ENCODE data around the gene TRIM72.

- no peak for TF ChIP-seq CTCF (IDR thresholded peaks at IDR 0.05; ENCODE audit: insufficient read depth, low read length, poor library complexity, severe bottlenecking)
- TF ChIP-seq EZH2phosphoT487 (conservative IDR thresholded peaks at IDR 0.05; ENCODE audit: low read length) = no peak
Measured at GRCh38 chr16:31224092-31224955, 10.4 kb downstream of the TRIM72 start.

Measured in SU-DHL-6 (cell line).